GM08714 (cell line): ENCODE results near the gene NPDC1.

Experiments
- H3K4me3 ChIP-seq: fragments of 200-500 bp; sonication (Bioruptor generic); 2 replicates; pipeline ENCODE4 v1.5.1; 2014; ENCODE audit warnings: mild to moderate bottlenecking, low read length, inconsistent platforms
- ZNF274 ChIP-seq: IDR thresholded peaks from 2 replicates; pipeline ENCODE4 v1.6.1; 2012; ENCODE audit warnings: mild to moderate bottlenecking, low read depth, low read length

The NPDC1 gene

GRCh38 chr9:137054932-137055384 is 9.0 kb upstream of the NPDC1 start:
- TF ChIP-seq ZNF274 = no peak
- no peak overlapping the region for H3K4me3 ChIP-seq

DNA sequence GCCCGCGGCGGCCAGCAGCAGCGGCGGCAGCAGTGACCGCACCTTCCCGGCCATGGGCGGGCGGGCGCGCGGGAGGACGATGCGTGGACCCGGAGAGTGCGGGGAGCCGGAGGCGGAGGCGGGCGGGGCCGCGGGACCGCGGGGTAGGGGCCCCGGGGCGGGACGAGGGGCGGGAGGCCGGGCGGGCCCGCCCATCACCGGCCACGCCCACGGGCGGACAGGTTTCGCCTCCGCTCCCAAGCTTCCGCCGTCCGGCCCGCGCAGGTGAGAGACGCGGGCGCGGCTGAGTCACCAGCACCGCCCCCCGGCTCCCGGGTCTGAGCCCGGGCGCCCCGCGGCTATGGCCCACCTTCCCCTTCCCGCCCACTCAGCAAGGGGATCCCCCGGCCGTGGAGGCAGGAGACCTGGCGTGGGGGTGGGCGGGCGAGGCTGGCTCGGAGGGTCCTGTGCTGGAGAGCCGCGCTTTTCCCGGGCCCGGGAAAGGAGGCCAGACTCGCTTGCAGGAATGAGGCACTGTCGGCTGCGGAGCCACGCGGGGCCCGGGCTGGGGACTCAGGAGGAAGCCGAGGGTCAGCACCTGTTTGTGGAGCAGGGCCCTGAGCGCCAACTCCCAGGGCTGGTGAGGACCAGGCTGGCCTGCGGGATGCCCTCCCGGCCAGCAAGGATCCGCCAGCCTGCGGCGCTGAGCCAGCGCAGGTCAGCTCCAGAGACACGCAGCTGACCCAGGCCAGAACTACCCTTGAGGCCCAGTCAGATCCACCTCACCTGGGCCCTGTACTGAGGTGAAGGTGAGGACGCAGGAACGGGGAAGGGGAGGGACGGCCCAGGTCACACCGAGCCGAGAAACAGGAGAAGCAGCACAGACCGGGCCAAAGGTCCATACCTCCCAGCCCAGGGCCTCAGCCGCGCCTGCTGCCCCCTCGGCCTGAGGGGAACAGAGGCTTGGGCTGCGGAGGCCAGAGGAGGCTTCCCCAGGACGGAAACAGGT is 8.3 kb upstream of the NPDC1 start, which contains the start of gene ENTPD2:
Gene ENTPD2, minus strand, starts transcription at position 118 of the 988 bp plus-strand sequence. Its CDS starts 64 bp downstream, at position 54.
- H3K4me3 ChIP-seq = no peak within 1 kb of the TSS; the same call in 1 of the 2 replicates
- no peak for TF ChIP-seq ZNF274

- no peak for TF ChIP-seq ZNF274
- H3K4me3 ChIP-seq = no peak overlapping the region; the same call in 1 of the 2 replicates
These were observed 7.3 kb upstream of the NPDC1 start for GRCh38 chr9:137052998-137053943.

GRCh38 chr9:137052293-137052692 is 6.3 kb upstream of the NPDC1 start:
- no peak for TF ChIP-seq ZNF274
- no peak overlapping the region for H3K4me3 ChIP-seq

GRCh38 chr9:137051145-137051724 is 5.3 kb upstream of the NPDC1 start:
- H3K4me3 ChIP-seq = no peak overlapping the region
- TF ChIP-seq ZNF274 = no peak

GRCh38 chr9:137050570-137050969 is 4.6 kb upstream of the NPDC1 start:
- TF ChIP-seq ZNF274 = no peak
- H3K4me3 ChIP-seq = no peak overlapping the region

DNA sequence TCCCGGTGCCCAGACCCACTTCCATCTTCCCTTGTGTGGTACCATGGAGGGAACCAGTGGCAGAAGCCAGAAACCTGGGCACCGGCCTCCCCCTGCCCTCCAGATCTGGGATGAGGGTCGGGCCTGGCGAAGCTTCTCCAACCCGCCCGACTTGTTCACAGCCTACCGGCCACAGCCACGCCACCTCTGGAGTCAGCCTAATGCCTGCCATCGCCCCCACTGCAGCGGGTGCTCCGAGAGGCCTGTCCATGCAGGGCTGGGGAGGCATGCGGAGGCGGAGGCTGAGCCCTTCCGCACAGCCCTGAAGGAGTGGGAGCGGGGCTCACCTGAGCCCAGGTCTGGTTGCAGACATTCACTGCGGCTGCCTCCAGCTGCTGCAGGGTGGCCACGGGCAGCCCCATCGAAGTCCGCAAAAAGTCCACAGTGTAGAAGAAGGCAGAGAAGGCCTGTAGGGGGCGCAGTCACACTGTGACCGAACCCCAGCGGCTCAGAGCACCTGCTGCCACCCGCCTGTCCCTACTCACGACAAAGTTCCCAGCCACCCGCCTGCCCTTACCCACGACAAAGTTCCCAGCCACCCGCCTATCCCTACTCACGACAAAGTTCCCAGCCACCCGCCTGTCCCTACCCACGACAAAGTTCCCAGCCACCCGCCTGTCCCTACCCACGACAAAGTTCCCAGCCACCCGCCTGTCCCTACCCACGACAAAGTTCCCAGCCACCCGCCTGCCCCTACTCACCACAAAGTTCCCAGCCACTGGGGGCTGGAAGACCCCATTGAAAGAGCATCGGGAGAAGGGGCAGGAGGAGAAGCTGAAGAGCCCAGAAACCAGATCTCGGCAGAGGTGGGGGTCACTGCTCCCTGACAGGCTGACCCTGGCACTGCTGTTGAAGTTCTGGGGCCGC is 3.8 kb upstream of the NPDC1 start:
- no peak for TF ChIP-seq ZNF274
- no peak overlapping the region for H3K4me3 ChIP-seq

DNA sequence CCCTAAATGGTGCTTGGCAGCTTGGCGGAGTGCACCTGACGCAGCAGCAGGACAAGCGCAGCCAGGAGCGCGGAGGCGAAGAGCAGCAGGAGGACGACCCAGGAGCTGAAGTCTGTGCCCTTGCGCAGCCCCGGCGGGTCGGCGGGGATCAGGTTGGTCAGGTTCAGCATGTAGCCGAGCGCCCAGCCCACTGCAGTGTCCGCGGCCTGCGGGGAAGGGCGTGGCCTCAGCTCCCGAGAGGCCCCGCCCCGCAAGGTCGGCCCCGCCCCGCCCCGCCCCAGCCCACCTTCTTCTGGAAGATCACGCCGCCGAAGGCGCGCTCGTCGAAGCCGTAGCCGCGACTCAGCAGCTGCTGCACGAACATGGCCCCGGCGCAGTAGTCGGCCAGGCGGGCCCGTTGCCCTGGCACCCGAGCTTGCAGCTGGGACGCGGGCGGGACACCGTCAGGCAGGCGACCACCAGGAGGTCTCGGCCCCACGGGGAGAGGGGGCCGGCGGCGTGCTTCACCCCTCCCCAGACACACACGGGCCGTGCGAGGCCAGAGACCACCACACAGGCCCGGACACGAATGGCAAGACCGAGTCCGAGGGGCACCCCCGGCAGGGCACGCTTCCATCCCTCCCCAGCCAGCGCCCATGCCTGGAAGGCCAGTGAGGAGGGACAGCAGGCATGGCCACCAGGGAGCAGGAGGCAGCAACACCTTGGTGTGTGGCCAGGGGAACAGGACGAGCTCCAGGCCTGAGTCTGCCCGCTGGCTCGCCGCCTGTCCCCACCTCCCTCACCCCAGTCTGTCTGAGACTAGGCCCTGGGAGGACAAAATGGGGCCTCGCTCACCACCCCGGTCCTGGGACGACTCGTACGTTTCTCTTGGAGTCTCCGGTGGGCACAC is 2.9 kb upstream of the NPDC1 start:
- no peak for TF ChIP-seq ZNF274
- no peak overlapping the region for H3K4me3 ChIP-seq

- no peak overlapping the region for H3K4me3 ChIP-seq
- TF ChIP-seq ZNF274 = no peak
These were observed 486 bp downstream of the NPDC1 start for GRCh38 chr9:137045294-137046087.

DNA sequence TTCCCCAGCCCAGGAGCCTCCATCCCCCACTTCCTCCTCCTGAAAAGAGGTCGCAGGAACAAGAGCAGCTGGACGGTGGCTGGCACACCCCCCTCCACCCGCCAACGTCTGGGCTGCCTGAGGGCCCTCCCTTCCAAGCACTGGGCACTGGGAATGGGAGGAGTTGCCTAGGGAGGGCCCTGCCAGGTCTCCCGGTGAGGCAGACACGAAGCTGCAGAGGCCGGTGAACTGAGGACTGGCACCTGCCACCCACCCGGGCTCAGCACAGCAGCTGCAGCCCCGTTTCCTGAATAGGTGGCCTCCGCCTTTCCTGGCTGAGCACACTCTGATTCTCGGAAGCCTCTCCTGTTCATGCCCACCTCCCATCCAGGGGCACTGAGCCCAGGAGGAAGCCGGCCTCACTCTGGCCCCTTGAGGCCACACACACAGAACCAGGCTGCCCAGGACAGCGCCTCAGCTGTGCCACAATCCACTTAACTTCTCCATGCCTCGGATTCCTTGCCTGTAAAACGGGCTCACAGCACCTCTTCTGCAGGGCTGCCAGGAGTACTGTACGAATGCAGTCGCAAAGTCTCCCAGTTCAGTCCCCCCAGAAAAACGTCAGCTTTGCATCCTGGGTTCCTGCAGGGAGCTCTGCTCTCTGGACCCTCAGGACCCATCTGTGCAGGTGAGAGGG is 1.3 kb downstream of the NPDC1 start:
- no peak overlapping the region for H3K4me3 ChIP-seq
- TF ChIP-seq ZNF274 = no peak

DNA sequence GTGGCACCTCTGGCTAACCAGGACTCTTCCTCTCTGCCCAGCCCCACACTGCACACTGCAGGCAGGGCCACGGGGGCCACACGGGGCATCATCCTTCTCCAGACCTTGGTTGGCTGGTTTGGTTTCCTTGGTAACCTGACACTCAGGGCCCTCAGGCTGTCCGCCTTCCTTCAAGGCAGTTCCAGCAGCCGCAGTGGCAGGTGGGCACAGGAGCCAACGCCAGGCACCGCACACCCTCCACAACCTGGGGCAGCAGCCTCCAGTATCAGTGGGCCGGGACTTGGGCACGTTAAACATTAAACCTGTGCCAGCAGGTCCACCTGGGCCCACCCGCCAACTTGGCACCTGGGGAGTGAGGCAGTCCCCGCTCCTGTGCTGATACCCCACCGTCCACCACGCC is 1.9 kb downstream of the NPDC1 start:
- H3K4me3 ChIP-seq = no peak overlapping the region
- no peak for TF ChIP-seq ZNF274
